ENCODE results near the gene ARV1.
"Not testable (repeated sequence)": the region's sequence is repeated elsewhere in the genome, so short reads cannot be mapped to it uniquely, and the experiment has no call there.

The ARV1 gene

DNA sequence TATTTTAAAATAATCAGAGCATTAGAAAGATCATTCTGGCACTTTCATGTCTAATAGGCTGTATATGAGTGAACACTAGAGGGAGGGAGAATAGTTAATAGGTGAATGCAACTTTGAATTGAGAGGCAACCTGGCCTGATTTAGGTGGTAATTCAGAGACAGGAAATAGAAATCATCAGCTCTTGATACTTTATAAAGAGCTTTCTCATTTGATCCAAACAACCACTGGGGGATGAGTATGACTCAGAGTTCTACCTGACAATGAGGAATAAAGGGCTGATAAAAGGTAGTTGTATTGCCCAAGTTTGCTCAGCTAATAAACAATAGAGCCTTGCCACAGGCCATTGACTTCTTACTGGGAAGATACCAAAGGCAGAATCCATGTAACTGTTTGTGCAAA, 66.4 kb downstream of the ARV1 start:
- no peak for DNase-seq

DNA sequence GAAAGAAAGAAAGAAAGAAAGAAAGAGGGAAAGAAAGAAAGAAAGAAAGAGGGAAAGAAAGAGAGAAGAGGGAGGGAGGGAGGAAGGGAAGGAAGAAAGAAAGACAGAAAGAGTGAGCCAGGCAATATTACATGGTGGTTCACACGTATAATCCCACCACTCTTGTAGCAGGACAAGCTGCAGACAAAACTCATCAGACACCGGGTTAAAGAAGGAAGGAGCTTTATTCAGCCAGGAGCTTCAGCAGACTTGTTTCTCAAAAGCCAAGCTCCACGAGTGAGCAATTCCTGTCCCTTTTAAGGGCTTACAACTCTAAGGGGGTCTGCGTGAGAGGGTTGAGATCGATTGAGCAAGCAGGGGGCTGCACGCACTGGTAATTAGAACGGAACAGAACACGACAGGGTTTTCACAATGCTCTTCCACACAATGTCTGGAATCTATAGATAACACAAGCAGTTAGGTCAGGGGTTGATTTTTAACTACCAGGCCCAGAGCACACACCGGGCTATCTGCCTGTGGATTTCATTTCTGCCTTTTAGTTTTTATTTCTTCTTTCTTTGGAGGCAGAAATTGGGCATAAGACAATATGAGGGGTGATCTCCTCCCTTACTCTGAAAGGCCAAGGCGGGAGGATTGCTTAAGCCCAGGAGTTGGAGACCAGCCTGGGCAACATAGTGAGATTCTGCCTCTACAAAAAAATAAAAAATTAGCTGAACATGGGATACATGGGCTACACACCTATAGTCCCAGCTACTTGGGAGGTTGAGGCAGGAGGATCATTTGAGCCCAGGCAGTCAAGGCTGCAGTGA, 67.2 kb downstream of the ARV1 start:
- not testable (repeated sequence) for DNase-seq

DNA sequence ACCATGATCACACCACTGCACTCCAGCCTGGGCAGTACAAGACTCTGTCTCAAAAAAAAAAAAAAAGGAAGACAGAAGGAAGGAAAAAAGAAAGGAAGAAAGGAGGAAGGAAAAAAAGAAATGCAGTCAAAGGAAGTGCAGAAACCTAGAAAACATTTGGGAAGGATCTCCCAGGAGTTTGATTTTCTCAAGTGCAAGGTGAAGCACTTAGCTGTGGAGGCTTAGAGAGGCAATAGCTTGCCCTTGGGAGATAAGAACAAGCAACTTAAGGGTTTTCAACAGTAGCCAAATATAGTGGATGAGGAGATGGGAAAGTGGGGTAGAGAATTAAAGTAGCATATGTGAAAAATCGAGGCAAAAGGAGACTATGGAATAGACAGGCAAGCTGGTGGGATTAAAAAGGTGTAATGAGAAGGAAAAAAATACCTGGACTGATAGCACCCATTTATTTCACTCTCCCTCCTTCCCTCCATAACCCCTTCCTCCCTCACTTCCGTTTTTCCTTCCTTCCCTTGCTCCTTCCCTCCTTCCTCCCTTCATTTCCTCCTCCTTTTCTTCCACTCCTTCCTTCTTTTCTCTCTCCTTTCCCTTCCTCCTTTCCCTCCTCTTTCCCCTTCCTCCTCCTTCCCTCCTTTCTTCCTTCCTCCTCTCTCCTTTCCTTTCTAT, 68.0 kb downstream of the ARV1 start:
- DNase-seq = no peak

DNA sequence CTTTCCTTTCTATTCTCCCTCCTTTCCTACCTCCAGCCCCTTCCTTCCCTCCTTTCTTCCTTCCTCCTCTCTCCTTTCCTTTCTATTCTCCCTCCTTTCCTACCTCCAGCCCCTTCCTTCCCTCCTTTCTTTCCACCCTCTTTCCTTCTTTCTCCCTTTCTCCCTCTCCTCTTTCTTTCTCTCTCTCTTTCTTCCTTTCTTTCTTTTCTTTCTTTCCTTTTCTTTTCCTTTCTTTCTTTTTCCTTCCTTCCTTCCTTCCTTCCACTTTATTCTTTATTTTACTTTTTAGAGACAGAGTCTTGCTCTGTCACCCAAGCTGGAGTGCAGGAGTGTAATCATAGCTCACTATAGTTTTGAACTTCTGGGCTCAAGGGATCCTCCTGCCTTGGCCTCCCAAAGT, 68.6 kb downstream of the ARV1 start:
- DNase-seq = not testable (repeated sequence)

DNA sequence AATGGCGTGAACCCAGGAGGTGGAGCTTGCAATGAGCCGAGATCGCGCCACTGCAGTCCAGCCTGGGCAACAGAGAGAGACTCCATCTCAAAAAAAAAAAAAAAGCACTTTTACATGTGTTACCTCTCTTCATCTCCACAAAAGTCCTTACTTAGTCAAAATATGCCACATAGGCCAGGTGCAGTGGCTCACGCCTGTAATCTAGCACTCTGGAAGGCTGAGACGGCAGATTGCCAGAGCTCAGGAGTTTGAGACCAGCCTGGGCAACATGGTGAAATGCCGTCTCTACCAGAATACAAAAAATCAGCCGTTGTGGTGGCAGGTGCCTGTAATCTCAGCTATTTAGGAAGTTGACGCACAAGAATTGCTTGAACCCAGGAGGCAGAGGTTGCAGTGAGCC, 69.5 kb downstream of the ARV1 start:
- DNase-seq = not testable (repeated sequence)

DNA sequence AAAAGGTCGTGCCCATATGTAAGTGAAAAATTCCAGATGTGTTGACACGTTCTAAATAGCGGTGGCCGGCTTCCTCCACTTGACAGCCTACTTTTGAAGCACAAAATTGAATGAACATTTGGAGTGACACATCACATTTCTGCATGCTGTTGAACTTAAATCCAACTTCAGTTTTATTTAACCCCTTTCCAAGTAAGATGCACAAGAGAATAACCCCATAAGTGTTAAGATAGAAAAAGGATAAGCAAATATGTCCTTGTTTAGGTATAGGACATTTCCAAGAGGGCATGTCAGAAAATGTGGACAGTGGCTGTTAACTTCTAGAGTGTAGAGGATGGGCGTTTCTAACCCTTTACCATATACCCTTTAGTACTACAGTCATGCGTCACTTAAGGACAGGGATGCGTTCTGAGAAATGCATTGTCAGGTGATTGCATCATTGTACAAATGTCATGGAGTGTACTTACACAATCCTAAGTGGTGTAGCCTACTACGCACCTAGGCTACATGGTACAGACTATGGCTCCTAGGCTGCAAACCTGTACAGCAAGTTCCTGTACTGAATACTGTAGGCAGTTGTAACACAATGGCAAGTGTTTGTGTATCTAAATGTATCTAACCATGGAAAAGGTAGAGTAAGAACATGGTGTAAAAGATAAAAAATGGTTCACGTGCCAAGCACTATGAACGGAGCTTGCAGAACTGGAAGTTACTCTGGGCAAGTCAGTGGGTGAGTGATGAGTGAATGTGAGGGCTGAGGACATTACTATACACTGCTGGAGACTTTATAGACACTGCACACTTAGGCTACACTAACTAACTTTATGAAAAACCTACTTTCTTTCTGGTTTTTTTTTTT, 70.5 kb downstream of the ARV1 start:
- DNase-seq = no peak

Data from effector CD4-positive, alpha-beta T cell (primary cell).